SU-DHL-6 (cell line): ENCODE measurements around the gene ETV6.

Experiments used
- H2AFZ ChIP-seq: fragments of 200-600 bp; sonication (generic); 2 replicates; pipeline ENCODE4 v1.6.1; 2014; ENCODE audit warnings: low read depth, mild to moderate bottlenecking, moderate library complexity, mixed read lengths, antibody characterized with exemption, low read length; ENCODE audit not compliant: severe bottlenecking
- H3F3A ChIP-seq: fragments of 200-600 bp; shearing (Covaris generic); 2 replicates; pipeline ENCODE4 v1.6.0; 2016; ENCODE audit warnings: antibody characterized with exemption, mild to moderate bottlenecking; ENCODE audit not compliant: insufficient read depth
- H3K27ac ChIP-seq: fragments of 200-600 bp; sonication (generic); 2 replicates; pipeline ENCODE4 v1.5.1; 2016; ENCODE audit warnings: low read depth, mild to moderate bottlenecking, low read length, moderate library complexity, mixed read lengths
- H3K27me3 ChIP-seq: fragments of 200-600 bp; sonication (generic), shearing (Covaris generic); 2 replicates; pipeline ENCODE4 v1.6.0; 2014; ENCODE audit warnings: mild to moderate bottlenecking, low read length
- H3K36me3 ChIP-seq: fragments of 200-600 bp; sonication (generic); 2 replicates; pipeline ENCODE4 v1.6.1; 2014; ENCODE audit warnings: mild to moderate bottlenecking, low read length, mixed read lengths
- H3K4me2 ChIP-seq: fragments of 300-600, 200-600 bp; shearing (Covaris generic), sonication (generic); 2 replicates; pipeline ENCODE4 v1.6.0; 2014; ENCODE audit warnings: low read length, low read depth, mild to moderate bottlenecking; ENCODE audit not compliant: poor library complexity, severe bottlenecking
- H3K4me3 ChIP-seq: fragments of 200-600 bp; sonication (generic); 2 replicates; pipeline ENCODE4 v1.5.1; 2014; ENCODE audit warnings: antibody characterized with exemption, low read length, mild to moderate bottlenecking, mixed read lengths; ENCODE audit not compliant: insufficient read depth, poor library complexity, severe bottlenecking
- H3K79me2 ChIP-seq: fragments of 200-600 bp; sonication (generic); 2 replicates; pipeline ENCODE4 v1.6.1; 2014; ENCODE audit warnings: mild to moderate bottlenecking, low read length, moderate library complexity; ENCODE audit not compliant: insufficient read depth
- H3K9ac ChIP-seq: fragments of 200-600 bp; sonication (generic); 2 replicates; pipeline ENCODE4 v1.7.0; 2014; ENCODE audit warnings: mild to moderate bottlenecking, low read length
- H3K9me2 ChIP-seq: fragments of 200-600 bp; sonication (generic); replicated peaks from 2 replicates; pipeline ENCODE4 v1.6.1; 2014; ENCODE audit warnings: low read length; ENCODE audit not compliant: insufficient read depth
- H3K9me3 ChIP-seq: fragments of 200-600 bp; sonication (generic); 2 replicates; pipeline ENCODE4 v1.6.1; 2014; ENCODE audit warnings: low read length, mixed read lengths; ENCODE audit not compliant: insufficient read depth
- H4K20me1 ChIP-seq: fragments of 200-600 bp; sonication (generic); 2 replicates; pipeline ENCODE4 v1.6.1; 2014; ENCODE audit warnings: low read depth, mild to moderate bottlenecking, antibody characterized with exemption, low read length, moderate library complexity, mixed read lengths
- EZH2phosphoT487 ChIP-seq: fragments of 200-600 bp; sonication (generic), shearing (Covaris generic); conservative IDR thresholded peaks from 2 replicates; pipeline ENCODE4 v1.6.1; 2018; ENCODE audit warnings: mild to moderate bottlenecking, antibody characterized with exemption, low read length, moderate library complexity, mixed read lengths
- TF ChIP-seq, protein P1 (sequence below): fragments of 200-600 bp; sonication (generic); IDR thresholded peaks from one replicate; pipeline ENCODE4 v1.5.1; 2017; ENCODE audit warnings: antibody characterized with exemption, mild to moderate bottlenecking, low read length, moderate library complexity; ENCODE audit not compliant: insufficient read depth, poor library complexity, severe bottlenecking

ETV6 gene

DNA sequence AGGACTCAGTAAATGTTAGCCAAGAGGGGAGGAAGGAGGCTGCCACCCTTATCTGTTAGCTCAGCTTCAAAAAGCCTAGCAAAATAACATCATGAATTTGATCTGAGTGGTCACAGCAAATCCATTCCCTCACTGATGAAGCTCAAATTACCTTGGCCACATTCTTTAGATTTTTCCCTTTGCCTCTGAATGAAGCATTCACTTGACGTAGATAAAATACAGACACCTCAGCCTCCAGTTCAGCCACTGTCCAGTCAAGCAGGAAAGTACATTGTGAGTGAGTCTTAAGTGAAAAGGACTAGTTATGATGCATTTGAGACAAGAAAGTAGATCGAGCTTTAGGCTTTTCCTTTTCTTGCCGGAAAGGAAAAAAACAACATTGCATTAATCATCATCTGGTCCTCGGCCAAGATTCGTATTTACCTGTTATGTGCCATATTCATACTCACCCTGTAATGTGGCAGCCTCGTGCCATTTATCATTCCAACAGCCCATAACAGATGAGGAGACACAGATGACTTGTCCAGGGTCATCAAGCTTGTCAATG lies 146.5 kb downstream of the ETV6 start:
- Histone ChIP-seq H3K9me2 (no peaks in the 10 kb centered on the region), H3K4me3 (no peak overlapping the region), H3K9me3 (no peaks in the 10 kb centered on the region), H3K79me2 (no peaks in the 10 kb centered on the region), H2AFZ (no peak overlapping the region), H4K20me1 (no peaks in the 10 kb centered on the region), H3K36me3 (no peaks in the 10 kb centered on the region), H3K9ac (no peak overlapping the region), H3K27me3 (no peaks in the 10 kb centered on the region), H3K4me2 (no peak overlapping the region), H3K27ac (no peak overlapping the region), H3F3A (no peaks in the 10 kb centered on the region)
- TF ChIP-seq, protein P1, sequence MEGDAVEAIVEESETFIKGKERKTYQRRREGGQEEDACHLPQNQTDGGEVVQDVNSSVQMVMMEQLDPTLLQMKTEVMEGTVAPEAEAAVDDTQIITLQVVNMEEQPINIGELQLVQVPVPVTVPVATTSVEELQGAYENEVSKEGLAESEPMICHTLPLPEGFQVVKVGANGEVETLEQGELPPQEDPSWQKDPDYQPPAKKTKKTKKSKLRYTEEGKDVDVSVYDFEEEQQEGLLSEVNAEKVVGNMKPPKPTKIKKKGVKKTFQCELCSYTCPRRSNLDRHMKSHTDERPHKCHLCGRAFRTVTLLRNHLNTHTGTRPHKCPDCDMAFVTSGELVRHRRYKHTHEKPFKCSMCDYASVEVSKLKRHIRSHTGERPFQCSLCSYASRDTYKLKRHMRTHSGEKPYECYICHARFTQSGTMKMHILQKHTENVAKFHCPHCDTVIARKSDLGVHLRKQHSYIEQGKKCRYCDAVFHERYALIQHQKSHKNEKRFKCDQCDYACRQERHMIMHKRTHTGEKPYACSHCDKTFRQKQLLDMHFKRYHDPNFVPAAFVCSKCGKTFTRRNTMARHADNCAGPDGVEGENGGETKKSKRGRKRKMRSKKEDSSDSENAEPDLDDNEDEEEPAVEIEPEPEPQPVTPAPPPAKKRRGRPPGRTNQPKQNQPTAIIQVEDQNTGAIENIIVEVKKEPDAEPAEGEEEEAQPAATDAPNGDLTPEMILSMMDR = no peak

DNA sequence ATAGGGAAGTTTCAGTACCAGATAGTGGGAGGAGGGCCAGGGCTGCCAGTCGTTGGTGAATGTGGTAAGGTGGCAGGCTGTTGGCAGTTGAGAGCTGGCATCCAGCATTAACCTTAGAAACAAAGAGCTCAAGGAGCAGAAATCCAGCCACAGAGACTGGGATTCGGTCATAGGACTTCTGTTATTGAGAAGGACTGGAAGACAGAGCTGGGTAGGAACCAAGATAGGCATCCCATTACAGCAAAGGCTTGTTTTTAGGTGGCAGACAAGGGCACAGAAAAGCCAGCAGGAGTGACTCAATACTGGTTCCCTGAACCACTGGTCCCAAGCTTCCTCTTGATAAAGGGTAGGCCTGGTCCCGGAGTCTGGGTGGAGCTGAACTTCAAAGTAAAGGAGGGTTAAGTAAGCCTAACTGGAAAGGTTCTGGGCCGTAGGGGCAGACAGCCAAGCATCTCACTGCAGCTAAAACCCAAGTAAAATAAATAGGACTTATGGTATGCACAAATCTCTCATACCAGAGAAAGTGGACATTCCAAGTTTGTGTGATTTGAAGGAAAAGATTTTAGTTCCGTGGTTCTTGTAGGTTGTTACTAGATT lies 147.9 kb downstream of the ETV6 start:
- Histone ChIP-seq H3K9me3 (no peaks in the 10 kb centered on the region), H3F3A (no peaks in the 10 kb centered on the region), H3K27me3 (no peaks in the 10 kb centered on the region), H3K4me3 (no peak overlapping the region), H3K27ac (no peak overlapping the region), H3K4me2 (no peak overlapping the region), H3K36me3 (no peaks in the 10 kb centered on the region), H3K9me2 (no peaks in the 10 kb centered on the region), H4K20me1 (no peaks in the 10 kb centered on the region), H3K9ac (no peak overlapping the region), H2AFZ (no peak overlapping the region), H3K79me2 (no peaks in the 10 kb centered on the region)
- no peak for TF ChIP-seq EZH2phosphoT487
- TF ChIP-seq, protein P1 = no peak

DNA sequence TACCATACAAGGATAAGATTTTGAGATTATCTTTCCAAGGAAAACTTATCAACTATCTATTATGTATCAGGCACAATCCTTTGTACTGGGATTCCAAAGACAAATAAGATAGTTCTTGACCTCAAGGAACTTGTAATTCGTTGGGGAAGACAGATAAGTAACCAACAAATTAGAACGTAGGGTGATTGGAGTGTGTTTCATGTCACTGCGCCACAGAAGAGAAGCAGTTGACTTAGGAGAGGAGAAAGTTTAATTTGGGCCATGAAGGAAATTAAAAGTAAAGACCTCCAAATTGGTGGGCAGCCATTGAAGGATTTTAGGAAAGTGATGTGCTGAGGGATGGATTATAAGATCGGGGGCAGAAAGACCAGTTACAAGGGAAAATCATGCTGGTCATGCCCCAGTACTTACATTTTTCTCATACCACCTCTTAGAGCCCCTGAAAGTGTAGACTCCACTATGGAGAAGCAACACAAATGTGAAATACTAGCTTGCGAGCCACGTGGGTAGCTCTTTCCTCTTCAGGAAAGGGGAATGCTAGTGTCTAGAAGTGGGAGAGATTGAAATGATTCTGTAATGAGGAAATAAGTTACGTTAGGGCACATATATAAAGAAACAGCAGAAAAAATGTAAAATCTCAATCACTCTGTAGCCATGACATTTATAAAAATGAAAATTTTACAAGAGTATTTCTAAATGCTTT lies 148.7 kb downstream of the ETV6 start:
- no peaks in the 10 kb centered on the region for H3K9me2 ChIP-seq
- H3K27ac ChIP-seq = no peak overlapping the region
- no peak overlapping the region for H2AFZ ChIP-seq
- no peak overlapping the region for H3K4me2 ChIP-seq
- no peaks in the 10 kb centered on the region for H3F3A ChIP-seq
- no peaks in the 10 kb centered on the region for H4K20me1 ChIP-seq
- H3K27me3 ChIP-seq = no peaks in the 10 kb centered on the region
- no peaks in the 10 kb centered on the region for H3K36me3 ChIP-seq
- H3K4me3 ChIP-seq = no peak overlapping the region
- no peak overlapping the region for H3K9ac ChIP-seq
- H3K9me3 ChIP-seq = no peaks in the 10 kb centered on the region
- H3K79me2 ChIP-seq = no peaks in the 10 kb centered on the region
- TF ChIP-seq EZH2phosphoT487 = no peak

DNA sequence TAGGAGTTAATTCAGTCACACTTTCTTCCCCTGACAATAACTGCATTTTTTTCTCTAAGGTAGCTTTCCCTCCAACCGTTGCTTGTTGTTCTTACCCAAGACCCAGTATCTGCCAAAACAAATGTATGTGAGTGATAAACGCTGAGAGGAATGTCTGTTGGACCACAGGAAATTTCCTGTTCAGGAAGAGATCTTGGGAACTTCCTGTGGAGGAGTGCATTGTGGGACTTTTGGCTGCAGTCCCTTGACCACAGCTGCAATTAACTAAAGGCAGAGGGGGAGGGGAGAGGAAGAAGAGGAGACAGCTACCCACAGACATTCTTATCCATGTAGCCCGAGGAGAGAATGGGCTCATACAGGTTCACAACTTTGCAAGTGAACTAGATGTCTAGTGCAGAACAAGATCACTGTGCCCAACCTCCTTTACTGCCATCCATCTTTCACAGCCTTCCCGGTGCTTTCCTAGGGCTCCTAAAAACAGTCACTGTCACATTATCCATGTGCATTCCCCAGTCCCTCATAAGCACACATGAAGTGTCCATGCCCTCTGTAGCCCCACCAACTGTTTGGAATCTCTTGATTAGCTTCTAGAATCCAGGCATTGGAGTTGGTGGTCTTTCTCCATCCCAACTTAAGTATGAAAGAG lies 149.5 kb downstream of the ETV6 start:
- H3K4me2 ChIP-seq = no peak overlapping the region
- no peaks in the 10 kb centered on the region for H3K9me3 ChIP-seq
- no peak overlapping the region for H3K9ac ChIP-seq
- H3K36me3 ChIP-seq = no peaks in the 10 kb centered on the region
- H3K4me3 ChIP-seq = no peak overlapping the region
- no peaks in the 10 kb centered on the region for H4K20me1 ChIP-seq
- H2AFZ ChIP-seq = no peak overlapping the region
- no peak overlapping the region for H3K27ac ChIP-seq
- H3K27me3 ChIP-seq = no peaks in the 10 kb centered on the region
- H3K79me2 ChIP-seq = no peaks in the 10 kb centered on the region
- H3K9me2 ChIP-seq = no peaks in the 10 kb centered on the region
- TF ChIP-seq EZH2phosphoT487 = no peak
- TF ChIP-seq, protein P1 = no peak
- H3F3A ChIP-seq = no peaks in the 10 kb centered on the region
